Right lobe of liver (tissue), 4 donors: Measurements from ENCODE around the gene DEFB132.
"Not testable (repeated sequence)": the region's sequence is repeated elsewhere in the genome, so short reads cannot be mapped to it uniquely, and the experiment has no call there.

Source experiments
- POLR2A ChIP-seq: fragments of 450-650 bp; IDR thresholded peaks from one replicate; pipeline ENCODE4 v1.6.1; 2017; ENCODE audit warnings: antibody characterized with exemption, mild to moderate bottlenecking
- TF ChIP-seq, protein P1 (sequence below), 4 donors: fragments of 200-600 bp in 3 of 4; fragments of 450-650 bp in 1 of 4; IDR thresholded peaks; one replicate each; pipeline versions ENCODE4 v1.5.1 to v1.8.0; 2016 to 2022; ENCODE audit warnings: antibody characterized with exemption in 4 of 4, mild to moderate bottlenecking in 2 of 4
- donor health status: DM: no; HTN: no; CAD: no.
- donor health status: DM: no; HTN: no; CAD: no.
- donor health status: DM: no; HTN: yes; CAD: no.

DNA sequence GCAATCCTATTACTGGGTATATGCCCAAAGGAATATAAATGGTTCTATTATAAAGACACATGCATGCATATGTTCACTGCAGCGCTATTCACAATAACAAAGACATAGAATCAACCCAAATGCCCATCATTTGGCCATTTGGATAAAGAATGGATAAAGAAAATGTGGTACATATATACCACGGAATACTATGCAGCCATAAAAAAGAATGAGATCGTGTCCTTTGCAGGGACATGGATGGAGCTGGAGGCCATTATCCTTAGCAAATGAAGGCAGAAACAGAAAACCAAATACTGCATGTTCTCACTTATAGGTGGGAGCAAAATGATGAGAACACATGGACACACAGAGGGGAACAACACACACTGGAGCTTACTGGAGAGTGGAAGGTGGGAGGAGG lies 31.6 kb upstream of the DEFB132 start:
- TF ChIP-seq, protein P1, sequence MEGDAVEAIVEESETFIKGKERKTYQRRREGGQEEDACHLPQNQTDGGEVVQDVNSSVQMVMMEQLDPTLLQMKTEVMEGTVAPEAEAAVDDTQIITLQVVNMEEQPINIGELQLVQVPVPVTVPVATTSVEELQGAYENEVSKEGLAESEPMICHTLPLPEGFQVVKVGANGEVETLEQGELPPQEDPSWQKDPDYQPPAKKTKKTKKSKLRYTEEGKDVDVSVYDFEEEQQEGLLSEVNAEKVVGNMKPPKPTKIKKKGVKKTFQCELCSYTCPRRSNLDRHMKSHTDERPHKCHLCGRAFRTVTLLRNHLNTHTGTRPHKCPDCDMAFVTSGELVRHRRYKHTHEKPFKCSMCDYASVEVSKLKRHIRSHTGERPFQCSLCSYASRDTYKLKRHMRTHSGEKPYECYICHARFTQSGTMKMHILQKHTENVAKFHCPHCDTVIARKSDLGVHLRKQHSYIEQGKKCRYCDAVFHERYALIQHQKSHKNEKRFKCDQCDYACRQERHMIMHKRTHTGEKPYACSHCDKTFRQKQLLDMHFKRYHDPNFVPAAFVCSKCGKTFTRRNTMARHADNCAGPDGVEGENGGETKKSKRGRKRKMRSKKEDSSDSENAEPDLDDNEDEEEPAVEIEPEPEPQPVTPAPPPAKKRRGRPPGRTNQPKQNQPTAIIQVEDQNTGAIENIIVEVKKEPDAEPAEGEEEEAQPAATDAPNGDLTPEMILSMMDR (IDR thresholded peaks at IDR 0.05) = not testable (repeated sequence)
- not testable (repeated sequence) for TF ChIP-seq POLR2A
